Activated CD8-positive, alpha-beta T cell treated with anti-CD3 and anti-CD28 coated beads for 36 hours (primary cell): ENCODE data around the gene ZNF385C. TPM values are rescaled to one million over a fixed set of nuclear protein-coding genes. Genes with fewer than 3 reads are reported as not detected.

ENCODE experiments used
- ATAC-seq: fragments of 200-7000 bp; cut with Tn5 transposase; one replicate; pipeline ENCODE4 v1.10.0; 2021; ENCODE audit warnings: mild to moderate bottlenecking, moderate library complexity
- CTCF ChIA-PET: fragments of 350-600 bp; sonication (Branson Sonifier 250); formaldehyde crosslinking; loops from one replicate; lab custom pipeline; 2021; ENCODE audit warnings: antibody characterized with exemption; lab: Charles Lee
- POLR2A ChIA-PET: fragments of 350-600 bp; sonication (Branson Sonifier 250); formaldehyde crosslinking; loops from one replicate; lab custom pipeline; 2021; ENCODE audit warnings: antibody characterized with exemption; lab: Charles Lee
- DNase-seq: peaks from one replicate; pipeline ENCODE4 v3.0.0-alpha.2; 2020
- H3K27ac Mint-ChIP-seq: one replicate; pipeline ENCODE4 v1.8.0; 2021; ENCODE audit warnings: mild to moderate bottlenecking, mixed read lengths
- H3K27me3 Mint-ChIP-seq: one replicate; pipeline ENCODE4 v1.8.0; 2021; ENCODE audit warnings: mixed read lengths
- H3K36me3 Mint-ChIP-seq: one replicate; pipeline ENCODE4 v1.8.0; 2021; ENCODE audit warnings: low read depth, mixed read lengths
- H3K4me1 Mint-ChIP-seq: one replicate; pipeline ENCODE4 v1.8.0; 2021; ENCODE audit warnings: low read depth, mixed read lengths
- H3K4me3 Mint-ChIP-seq: one replicate; pipeline ENCODE4 v1.8.0; 2021; ENCODE audit warnings: mild to moderate bottlenecking, moderate library complexity, mixed read lengths
- H3K9me3 Mint-ChIP-seq: one replicate; pipeline ENCODE4 v1.8.0; 2021; ENCODE audit warnings: mixed read lengths
- CTCF ChIP-seq: fragments of 200-600 bp; IDR thresholded peaks from one replicate; pipeline ENCODE4 v1.8.0; 2022; ENCODE audit warnings: antibody characterized with exemption, mild to moderate bottlenecking
- intact Hi-C: fragments of 100-400 bp; cut with micrococcal nuclease; formaldehyde crosslinking; loops from one replicate; pipeline ENCODE4 v1.10.0; 2022
- total RNA-seq, 2 experiments: library from RNA; stranded (reverse); gene quantifications; one replicate each; pipeline ENCODE4 v1.2.3, GENCODE V29; 2021

Gene ZNF385C
- total RNA-seq, 2 experiments from 2014 or later = 1.3 TPM

- peaks cover 14% of the 10 kb centered on the region for H3K4me1 Mint-ChIP-seq
- H3K27ac Mint-ChIP-seq = no peak overlapping the region
- ChIA-PET CTCF (interaction anchor here (0.9 to 3.4 kb wide), 3 partner anchors 39 to 103 kb away, joined by 3 to 23 read pairs (median 3); no protein-coding TSS in a partner anchor), POLR2A (interaction anchor here (1.5 kb wide), 1 partner anchor 89 kb away, joined by 4 read pairs; the partner anchor contains the start of gene DNAJC7)
- intact Hi-C loops = no loop called here
- peaks cover 10% of the 10 kb centered on the region for H3K36me3 Mint-ChIP-seq
- DNase-seq = no peak
- H3K4me3 Mint-ChIP-seq = no peak overlapping the region
- no peaks in the 10 kb centered on the region for H3K27me3 Mint-ChIP-seq
- TF ChIP-seq CTCF = no peak
- ATAC-seq = no peak
- H3K9me3 Mint-ChIP-seq = no peaks in the 10 kb centered on the region
Measured at GRCh38 chr17:42106009-42106408, 7.7 kb upstream of the ZNF385C start.

GRCh38 chr17:42104264-42104663 lies 6.0 kb upstream of the ZNF385C start:
- no peaks in the 10 kb centered on the region for H3K9me3 Mint-ChIP-seq
- intact Hi-C loops = no loop called here
- ChIA-PET CTCF (interaction anchor here (1.1 to 8.2 kb wide), 4 partner anchors 32 to 141 kb away, joined by 3 to 72 read pairs (median 36); no protein-coding TSS in a partner anchor), POLR2A (interaction anchor here (0.8 to 1.3 kb wide), 2 partner anchors 36 to 87 kb away, joined by 3 read pairs; partner anchors contain the start of gene DNAJC7)
- H3K4me1 Mint-ChIP-seq = peaks cover 7% of the 10 kb centered on the region
- DNase-seq (no peak), ATAC-seq (no peak)
- no peak for TF ChIP-seq CTCF
- no peaks in the 10 kb centered on the region for H3K27me3 Mint-ChIP-seq
- peaks cover 10% of the 10 kb centered on the region for H3K36me3 Mint-ChIP-seq
- no peak overlapping the region for H3K27ac Mint-ChIP-seq
- H3K4me3 Mint-ChIP-seq = no peak overlapping the region

GRCh38 chr17:42103221-42103954 lies 5.1 kb upstream of the ZNF385C start:
- Mint-ChIP-seq H3K27me3 (no peaks in the 10 kb centered on the region), H3K4me3 (no peak overlapping the region), H3K9me3 (no peaks in the 10 kb centered on the region), H3K4me1 (peaks cover 6% of the 10 kb centered on the region), H3K27ac (no peak overlapping the region), H3K36me3 (peaks cover 10% of the 10 kb centered on the region)
- no peak for DNase-seq
- no peak for ATAC-seq
- TF ChIP-seq CTCF = no peak
- ChIA-PET CTCF (interaction anchor here (1.0 to 8.2 kb wide), 5 partner anchors 31 to 140 kb away, joined by 3 to 72 read pairs (median 6); partner anchors contain the start of gene NKIRAS2), POLR2A (interaction anchor here (0.7 to 1.3 kb wide), 4 partner anchors 8 to 86 kb away, joined by 3 to 8 read pairs (median 3); partner anchors contain the start of genes DHX58 and DNAJC7)
- intact Hi-C loops = no loop called here

GRCh38 chr17:42101513-42102292 lies 3.4 kb upstream of the ZNF385C start:
- intact Hi-C loops = no loop called here
- CTCF ChIA-PET = interaction anchor here (0.6 to 8.2 kb wide), 27 partner anchors 10 to 141 kb away, joined by 3 to 72 read pairs (median 5); partner anchors contain the start of genes CNP, DNAJC7, KAT2A and NKIRAS2
- no peak overlapping the region for H3K4me3 Mint-ChIP-seq
- no peak overlapping the region for H3K27ac Mint-ChIP-seq
- peaks cover 9% of the 10 kb centered on the region for H3K4me1 Mint-ChIP-seq
- peak; percentile 89 for ATAC-seq
- POLR2A ChIA-PET = interaction anchor here (1.2 to 1.5 kb wide), 4 partner anchors 11 to 90 kb away, joined by 3 to 7 read pairs (median 4); partner anchors contain the start of genes DHX58 and DNAJC7
- DNase-seq = peak; percentile 90
- H3K27me3 Mint-ChIP-seq = peaks cover 8% of the 10 kb centered on the region
- H3K36me3 Mint-ChIP-seq = peaks cover 9% of the 10 kb centered on the region
- H3K9me3 Mint-ChIP-seq = no peaks in the 10 kb centered on the region
- peak; percentile 96 for TF ChIP-seq CTCF
